RWPE2 (cell line): ENCODE results near the gene SKAP1.

Experiments
- ATAC-seq: fragments of 200-7000 bp; cut with Tn5 transposase; 3 replicates; pipeline ENCODE4 v1.9.1; 2021; ENCODE audit warnings: low read depth
- DNase-seq: peaks from one replicate; pipeline ENCODE4 v3.0.0-alpha.2; 2020; ENCODE audit warnings: low spot score
- H3K27ac ChIP-seq: fragments of 450-650 bp; 2 replicates; pipeline ENCODE4 v1.5.1; 2017; ENCODE audit warnings: mild to moderate bottlenecking; ENCODE audit not compliant: poor library complexity, severe bottlenecking
- H3K27me3 ChIP-seq: fragments of 250-450 bp; sonication (Bioruptor Pico); 2 replicates; pipeline ENCODE4 v1.5.1; 2021; ENCODE audit warnings: mild to moderate bottlenecking, moderate library complexity; ENCODE audit not compliant: insufficient read depth, poor library complexity, severe bottlenecking
- H3K36me3 ChIP-seq: fragments of 250-450 bp; sonication (Bioruptor Pico); 2 replicates; pipeline ENCODE4 v1.5.1; 2020; ENCODE audit warnings: low read depth, mild to moderate bottlenecking, moderate library complexity
- H3K4me1 ChIP-seq: fragments of 250-450 bp; sonication (Bioruptor Pico); 2 replicates; pipeline ENCODE4 v1.5.1; 2021; ENCODE audit warnings: mild to moderate bottlenecking, moderate library complexity; ENCODE audit not compliant: insufficient read depth, poor library complexity, severe bottlenecking
- H3K4me3 ChIP-seq: fragments of 250-450 bp; sonication (Bioruptor Pico); 2 replicates; pipeline ENCODE4 v1.5.1; 2021; ENCODE audit warnings: mild to moderate bottlenecking, moderate library complexity; ENCODE audit not compliant: severe bottlenecking
- H3K9me3 ChIP-seq: fragments of 250-450 bp; sonication (Bioruptor Pico); 2 replicates; pipeline ENCODE4 v1.5.1; 2021; ENCODE audit warnings: mild to moderate bottlenecking, moderate library complexity; ENCODE audit not compliant: severe bottlenecking
- CTCF ChIP-seq: fragments of 450-650 bp; IDR thresholded peaks from one replicate; pipeline ENCODE4 v1.5.1; 2017; ENCODE audit warnings: mild to moderate bottlenecking, moderate library complexity; ENCODE audit not compliant: poor library complexity, severe bottlenecking

SKAP1 gene

GRCh38 chr17:48095611-48096010 lies 334.4 kb downstream of the SKAP1 start:
- peaks cover 40% of the 10 kb centered on the region for H3K36me3 ChIP-seq
- DNase-seq (no peak), ATAC-seq (no peak)
- no peak overlapping the region for H3K27ac ChIP-seq
- H3K4me1 ChIP-seq, result peaks cover 5% of the 10 kb centered on the region
- no peak for TF ChIP-seq CTCF
- H3K9me3 ChIP-seq, result no peaks in the 10 kb centered on the region
- no peaks in the 10 kb centered on the region for H3K27me3 ChIP-seq
- H3K4me3 ChIP-seq, result no peak overlapping the region

GRCh38 chr17:48093341-48094045 lies 336.5 kb downstream of the SKAP1 start:
- Histone ChIP-seq H3K27me3 (no peaks in the 10 kb centered on the region), H3K9me3 (no peaks in the 10 kb centered on the region), H3K36me3 (peaks cover 35% of the 10 kb centered on the region), H3K4me3 (no peak overlapping the region), H3K27ac (no peak overlapping the region), H3K4me1 (no peaks in the 10 kb centered on the region)
- no peak for TF ChIP-seq CTCF
- DNase-seq, result no peak
- no peak for ATAC-seq

GRCh38 chr17:48084932-48085331 lies 345.1 kb downstream of the SKAP1 start:
- ATAC-seq, result no peak
- no peaks in the 10 kb centered on the region for H3K27me3 ChIP-seq
- H3K27ac ChIP-seq, result no peak overlapping the region
- no peak for TF ChIP-seq CTCF
- H3K9me3 ChIP-seq, result no peaks in the 10 kb centered on the region
- DNase-seq, result no peak
- no peak overlapping the region for H3K4me3 ChIP-seq
- no peaks in the 10 kb centered on the region for H3K4me1 ChIP-seq
- peaks cover 12% of the 10 kb centered on the region for H3K36me3 ChIP-seq
